ENCODE data around the gene PPP6R2. TPM values are rescaled to one million over a fixed set of nuclear protein-coding genes. Genes with fewer than 3 reads are reported as not detected.

PPP6R2 gene
- total RNA-seq, 3 donors from 2014 or later = 48.3 to 54.1 (median 49.5) TPM

DNA sequence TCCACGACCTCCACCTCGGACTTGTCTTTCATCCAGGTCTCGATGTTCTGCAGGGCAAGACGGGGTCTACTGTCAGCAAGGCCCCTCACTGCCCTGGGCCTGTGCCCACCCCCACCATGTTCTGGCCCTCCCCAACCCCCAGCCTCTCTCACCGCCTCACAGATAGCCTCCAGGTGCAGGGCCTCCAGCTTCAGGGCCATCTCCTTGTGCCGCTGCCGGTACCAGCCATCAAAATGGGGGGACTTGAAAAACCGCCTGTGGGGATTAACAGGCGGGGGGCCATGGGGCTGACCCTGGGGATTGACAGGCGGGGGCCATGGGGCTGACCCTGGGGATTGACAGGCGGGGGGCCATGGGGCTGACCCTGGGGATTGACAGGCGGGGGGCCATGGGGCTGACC, 30.8 kb upstream of the PPP6R2 start:
- Histone ChIP-seq H3K9me3 (no peaks in the 10 kb centered on the region), H3K4me3 (no peak overlapping the region), H3K27ac (no peak overlapping the region), H3K27me3 (no peaks in the 10 kb centered on the region), H3K4me1 (peaks cover 0 to 5% of the 10 kb centered on the region in 2 donors), H3K36me3 (no peaks in the 10 kb centered on the region)
- DNase-seq (ENCODE audit: low spot score in 2 of 2) = no peak
- intact Hi-C loops (cut with DNase I; ENCODE audit: low total_unique reads) = no loop called here
- no peak for TF ChIP-seq POLR2A (IDR thresholded peaks at IDR 0.05)

DNA sequence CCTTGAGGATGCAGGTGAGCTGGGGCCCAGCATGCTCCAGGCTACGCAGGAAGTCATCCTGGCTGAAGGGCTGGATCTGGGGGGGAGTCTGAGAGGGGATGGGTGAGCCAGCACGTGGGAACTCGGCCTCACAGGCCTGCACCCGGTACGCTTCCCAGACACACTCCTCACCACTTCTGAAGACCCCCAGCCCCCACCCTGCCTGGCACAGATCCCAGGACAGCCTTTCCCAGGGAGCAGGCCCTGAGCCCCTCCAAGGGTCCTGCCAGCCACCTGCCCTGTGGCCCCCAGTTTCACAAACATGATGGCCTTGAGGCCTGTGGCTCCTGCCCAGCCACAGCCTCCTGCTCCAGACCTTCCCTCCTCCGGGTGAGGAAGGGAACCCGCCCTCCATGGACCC, 30.1 kb upstream of the PPP6R2 start:
- TF ChIP-seq, protein P1, sequence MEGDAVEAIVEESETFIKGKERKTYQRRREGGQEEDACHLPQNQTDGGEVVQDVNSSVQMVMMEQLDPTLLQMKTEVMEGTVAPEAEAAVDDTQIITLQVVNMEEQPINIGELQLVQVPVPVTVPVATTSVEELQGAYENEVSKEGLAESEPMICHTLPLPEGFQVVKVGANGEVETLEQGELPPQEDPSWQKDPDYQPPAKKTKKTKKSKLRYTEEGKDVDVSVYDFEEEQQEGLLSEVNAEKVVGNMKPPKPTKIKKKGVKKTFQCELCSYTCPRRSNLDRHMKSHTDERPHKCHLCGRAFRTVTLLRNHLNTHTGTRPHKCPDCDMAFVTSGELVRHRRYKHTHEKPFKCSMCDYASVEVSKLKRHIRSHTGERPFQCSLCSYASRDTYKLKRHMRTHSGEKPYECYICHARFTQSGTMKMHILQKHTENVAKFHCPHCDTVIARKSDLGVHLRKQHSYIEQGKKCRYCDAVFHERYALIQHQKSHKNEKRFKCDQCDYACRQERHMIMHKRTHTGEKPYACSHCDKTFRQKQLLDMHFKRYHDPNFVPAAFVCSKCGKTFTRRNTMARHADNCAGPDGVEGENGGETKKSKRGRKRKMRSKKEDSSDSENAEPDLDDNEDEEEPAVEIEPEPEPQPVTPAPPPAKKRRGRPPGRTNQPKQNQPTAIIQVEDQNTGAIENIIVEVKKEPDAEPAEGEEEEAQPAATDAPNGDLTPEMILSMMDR (IDR thresholded peaks at IDR 0.05) = no peak
- no peak for TF ChIP-seq POLR2A (IDR thresholded peaks at IDR 0.05)
- TF ChIP-seq POLR2AphosphoS5 (IDR thresholded peaks at IDR 0.05) = no peak
- Histone ChIP-seq H3K4me3 (no peak overlapping the region), H3K27me3 (no peaks in the 10 kb centered on the region), H3K36me3 (no peaks in the 10 kb centered on the region), H3K27ac (no peak overlapping the region), H3K4me1 (peaks cover 0 to 5% of the 10 kb centered on the region in 2 donors), H3K9me3 (no peaks in the 10 kb centered on the region)
- no peak for DNase-seq (ENCODE audit: low spot score in 2 of 2)
- intact Hi-C loops (cut with DNase I; ENCODE audit: low total_unique reads) = no loop called here

DNA sequence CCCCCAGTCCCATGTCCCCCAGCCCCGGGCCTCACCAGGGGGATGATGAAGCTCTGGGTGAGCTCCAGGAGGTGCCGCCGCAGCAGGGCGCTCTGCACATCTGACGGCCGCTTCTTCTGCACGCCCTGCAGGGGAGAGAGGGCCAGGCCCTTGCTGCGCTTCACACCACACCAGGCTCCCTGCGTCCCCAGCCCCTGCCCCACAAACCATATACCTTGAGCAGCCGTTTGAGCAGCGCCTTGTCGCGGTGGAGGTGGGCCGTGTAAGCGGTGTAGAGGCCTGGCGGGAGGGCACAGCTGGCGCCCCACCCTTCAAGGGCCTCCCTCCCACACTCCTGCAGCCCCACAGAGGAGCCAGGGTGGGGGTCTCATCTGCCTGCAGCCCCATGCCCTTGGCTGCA, 29.5 kb upstream of the PPP6R2 start:
- intact Hi-C loops (cut with DNase I; ENCODE audit: low total_unique reads) = no loop called here
- TF ChIP-seq POLR2A (IDR thresholded peaks at IDR 0.05) = no peak
- no peak for TF ChIP-seq POLR2AphosphoS5 (IDR thresholded peaks at IDR 0.05)
- TF ChIP-seq, protein P1 (IDR thresholded peaks at IDR 0.05) = no peak
- H3K27me3 ChIP-seq = no peaks in the 10 kb centered on the region
- H3K4me1 ChIP-seq = peaks cover 0 to 5% of the 10 kb centered on the region in 2 donors
- no peak overlapping the region for H3K27ac ChIP-seq
- no peaks in the 10 kb centered on the region for H3K9me3 ChIP-seq
- H3K4me3 ChIP-seq = no peak overlapping the region
- no peak for DNase-seq (ENCODE audit: low spot score in 2 of 2)
- H3K36me3 ChIP-seq = no peaks in the 10 kb centered on the region

DNA sequence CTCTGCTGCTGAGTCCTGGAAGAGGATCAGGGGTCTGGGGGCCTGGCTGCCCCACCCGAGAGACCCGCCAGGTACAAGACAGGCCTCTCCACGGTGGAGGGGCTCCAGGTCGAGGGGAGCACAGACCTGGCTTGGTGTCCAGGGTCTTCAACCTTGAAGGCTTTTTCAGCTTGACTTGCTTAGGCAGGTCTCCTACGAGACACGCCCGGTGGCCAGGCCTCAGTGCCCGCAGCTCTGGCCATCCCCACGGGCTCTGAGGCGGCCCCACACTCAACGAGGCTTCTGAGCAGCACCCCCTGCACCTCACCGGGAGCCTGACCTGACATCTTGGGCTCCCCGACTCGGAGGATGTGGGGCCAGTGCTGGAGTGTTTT, 29.1 kb upstream of the PPP6R2 start:
- intact Hi-C loops (cut with DNase I; ENCODE audit: low total_unique reads) = no loop called here
- no peak overlapping the region for H3K4me3 ChIP-seq

DNA sequence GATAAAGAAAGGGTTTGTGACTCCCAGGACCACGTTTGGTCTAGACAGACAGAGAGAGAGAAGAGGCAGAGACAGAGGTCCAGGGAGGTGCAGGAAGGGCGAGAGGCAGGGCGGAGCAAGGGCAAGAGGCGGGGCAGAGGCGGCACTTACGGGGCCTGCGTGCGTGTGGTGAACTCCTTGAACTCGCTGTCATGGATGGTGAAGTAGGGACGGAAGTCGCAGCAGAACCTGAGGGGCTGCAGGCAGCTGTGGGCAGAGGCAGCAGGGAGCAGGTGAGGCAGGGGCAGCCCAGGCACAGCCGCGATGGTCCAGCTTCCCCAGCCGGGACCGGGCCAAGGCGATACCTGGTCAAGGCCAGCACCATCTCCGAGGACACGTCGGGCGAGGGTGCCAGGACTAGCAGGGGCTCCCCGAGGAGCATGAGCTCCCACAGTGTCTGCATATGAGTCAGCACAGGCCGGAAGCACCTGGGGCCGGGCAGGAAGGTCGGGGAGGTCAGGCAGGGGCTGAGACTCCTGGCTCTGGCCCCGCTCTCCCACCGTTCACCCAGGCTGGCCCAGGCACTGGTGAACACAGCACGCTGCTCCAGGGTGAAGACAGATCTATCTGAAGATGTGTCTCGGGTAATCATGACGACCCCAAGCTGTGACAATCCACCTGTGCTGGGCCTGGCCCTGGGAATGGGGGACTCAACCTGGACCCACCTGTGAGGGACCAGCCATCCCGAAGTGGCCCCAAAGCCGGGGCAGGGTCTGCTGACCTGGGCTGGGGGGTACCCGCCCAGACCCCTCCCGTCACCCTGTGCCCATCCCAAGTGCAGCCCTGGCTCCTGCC, 28.5 kb upstream of the PPP6R2 start:
- intact Hi-C loops (cut with DNase I; ENCODE audit: low total_unique reads) = no loop called here
- no peak for DNase-seq (ENCODE audit: low spot score in 2 of 2)
- no peaks in the 10 kb centered on the region for H3K4me1 ChIP-seq
- H3K27me3 ChIP-seq = no peaks in the 10 kb centered on the region
- TF ChIP-seq POLR2AphosphoS5 (IDR thresholded peaks at IDR 0.05) (no peak), POLR2A (IDR thresholded peaks at IDR 0.05) (no peak)
- TF ChIP-seq, protein P1 (IDR thresholded peaks at IDR 0.05) = no peak
- no peaks in the 10 kb centered on the region for H3K36me3 ChIP-seq
- H3K27ac ChIP-seq = peak overlapping the region in 1 of 2 donors; percentile 19
- H3K4me3 ChIP-seq = peak overlapping the region in 1 of 3 donors; percentile 11
- H3K9me3 ChIP-seq = no peaks in the 10 kb centered on the region

More for the DNA sequence above, 29.1 kb upstream of the PPP6R2 start:
- no peaks in the 10 kb centered on the region for H3K36me3 ChIP-seq
- no peak overlapping the region for H3K27ac ChIP-seq
- H3K27me3 ChIP-seq = no peaks in the 10 kb centered on the region
- peaks cover 0 to 3% of the 10 kb centered on the region in 2 donors for H3K4me1 ChIP-seq
- no peak for TF ChIP-seq POLR2AphosphoS5 (IDR thresholded peaks at IDR 0.05)
- TF ChIP-seq, protein P1 (IDR thresholded peaks at IDR 0.05) = no peak
- no peak for DNase-seq (ENCODE audit: low spot score in 2 of 2)
- no peaks in the 10 kb centered on the region for H3K9me3 ChIP-seq

Data from breast epithelium (tissue), 4 donors.